Effector CD8-positive, alpha-beta T cell (primary cell): ENCODE measurements around the gene CCDC116.
A peak's percentile ranks its signal among the peaks of the same experiment; 100 is the strongest.
"Not testable (repeated sequence)": the region's sequence is repeated elsewhere in the genome, so short reads cannot be mapped to it uniquely, and the experiment has no call there.

Source experiments
- DNase-seq: peaks from one replicate; lab custom pipeline; 2025; lab: John Stamatoyannopoulos, UW
- total RNA-seq, 4 experiments: gene quantifications; one replicate each; lab custom pipeline; 2026; lab: John Stamatoyannopoulos, UW

Gene CCDC116
- total RNA-seq, result 0.49 to 1.2 (median 0.72) reads per million in 4 experiments

GRCh38 chr22:21632237-21632895 lies at the start of gene CCDC116:
Gene CCDC116 (plus strand): TSS chr22:21632760. CDS start chr22:21633182, 422 bp downstream.
- peak; percentile 34 for DNase-seq

- DNase-seq, result no peak
Observed at GRCh38 chr22:21582801-21583740, 49.5 kb upstream of the CCDC116 start.

- DNase-seq, result no peak
Observed at GRCh38 chr22:21585389-21585788, 47.2 kb upstream of the CCDC116 start.

- DNase-seq, result no peak
Observed at GRCh38 chr22:21587803-21588611, 44.6 kb upstream of the CCDC116 start.

GRCh38 chr22:21589396-21589795 lies 43.2 kb upstream of the CCDC116 start:
- DNase-seq, result no peak

- DNase-seq, result no peak
Observed at GRCh38 chr22:21590809-21591641, 41.5 kb upstream of the CCDC116 start.

GRCh38 chr22:21591695-21592094 lies 40.9 kb upstream of the CCDC116 start:
- DNase-seq, result no peak

GRCh38 chr22:21592422-21592821 lies 40.1 kb upstream of the CCDC116 start:
- no peak for DNase-seq

GRCh38 chr22:21593406-21594232 lies 38.9 kb upstream of the CCDC116 start:
- no peak for DNase-seq

GRCh38 chr22:21594865-21595452 lies 37.6 kb upstream of the CCDC116 start:
- DNase-seq, result no peak

- not testable (repeated sequence) for DNase-seq
Observed at GRCh38 chr22:21596356-21597135, 36.0 kb upstream of the CCDC116 start.

- DNase-seq, result no peak
Observed at GRCh38 chr22:21598302-21598701, 34.3 kb upstream of the CCDC116 start.

- no peak for DNase-seq
Observed at GRCh38 chr22:21599053-21599893, 33.3 kb upstream of the CCDC116 start.

GRCh38 chr22:21602579-21602978 lies 30.0 kb upstream of the CCDC116 start:
- DNase-seq, result no peak

- no peak for DNase-seq
Observed at GRCh38 chr22:21603973-21604372, 28.6 kb upstream of the CCDC116 start.

- DNase-seq, result no peak
Observed at GRCh38 chr22:21605887-21606564, 26.5 kb upstream of the CCDC116 start.

GRCh38 chr22:21606775-21607174 lies 25.8 kb upstream of the CCDC116 start:
- DNase-seq, result no peak
